GM12892 (cell line): ENCODE results near the gene PTPRN2.

Experiments used
- DNase-seq: peaks from one replicate; pipeline ENCODE4 v3.0.0; 2011; ENCODE audit not compliant: insufficient read length
- FAIRE-seq: peaks from 2 replicates; lab custom pipeline; 2011; peaks lifted over from hg19 to GRCh38; lab: Jason Lieb, UNC
- POLR2A ChIP-seq: IDR thresholded peaks from 2 replicates; pipeline ENCODE4 v1.6.1; 2011; ENCODE audit warnings: low read depth, low read length, control low read depth
- POLR2AphosphoS5 ChIP-seq: IDR thresholded peaks from 2 replicates; pipeline ENCODE4 v1.6.1; 2011; ENCODE audit warnings: low read depth, low read length, control low read depth
- TAF1 ChIP-seq: IDR thresholded peaks from 2 replicates; pipeline ENCODE4 v1.6.1; 2011; ENCODE audit warnings: low read depth, mild to moderate bottlenecking, control low read depth, low read length, borderline replicate concordance

PTPRN2 gene

GRCh38 chr7:157816526-157817250, 770.9 kb downstream of the PTPRN2 start:
- FAIRE-seq, result no peak

GRCh38 chr7:157816086-157816485, 771.5 kb downstream of the PTPRN2 start:
- TF ChIP-seq POLR2AphosphoS5 (no peak), POLR2A (no peak), TAF1 (no peak)
- DNase-seq (no peak), FAIRE-seq (no peak)

More at GRCh38 chr7:157816526-157817250, 770.9 kb downstream of the PTPRN2 start:
- no peak for TF ChIP-seq POLR2A
- TF ChIP-seq TAF1, result no peak
- no peak for TF ChIP-seq POLR2AphosphoS5
- DNase-seq, result no peak

- DNase-seq (no peak), FAIRE-seq (no peak)
- TF ChIP-seq TAF1, result no peak
- TF ChIP-seq POLR2A, result no peak
- TF ChIP-seq POLR2AphosphoS5, result no peak
Measured at GRCh38 chr7:157815706-157816022, 772.0 kb downstream of the PTPRN2 start.

- DNase-seq, result no peak
- no peak for FAIRE-seq
- TF ChIP-seq POLR2A, result no peak
- TF ChIP-seq TAF1, result no peak
- no peak for TF ChIP-seq POLR2AphosphoS5
Measured at GRCh38 chr7:157814931-157815705, 772.5 kb downstream of the PTPRN2 start.

DNA sequence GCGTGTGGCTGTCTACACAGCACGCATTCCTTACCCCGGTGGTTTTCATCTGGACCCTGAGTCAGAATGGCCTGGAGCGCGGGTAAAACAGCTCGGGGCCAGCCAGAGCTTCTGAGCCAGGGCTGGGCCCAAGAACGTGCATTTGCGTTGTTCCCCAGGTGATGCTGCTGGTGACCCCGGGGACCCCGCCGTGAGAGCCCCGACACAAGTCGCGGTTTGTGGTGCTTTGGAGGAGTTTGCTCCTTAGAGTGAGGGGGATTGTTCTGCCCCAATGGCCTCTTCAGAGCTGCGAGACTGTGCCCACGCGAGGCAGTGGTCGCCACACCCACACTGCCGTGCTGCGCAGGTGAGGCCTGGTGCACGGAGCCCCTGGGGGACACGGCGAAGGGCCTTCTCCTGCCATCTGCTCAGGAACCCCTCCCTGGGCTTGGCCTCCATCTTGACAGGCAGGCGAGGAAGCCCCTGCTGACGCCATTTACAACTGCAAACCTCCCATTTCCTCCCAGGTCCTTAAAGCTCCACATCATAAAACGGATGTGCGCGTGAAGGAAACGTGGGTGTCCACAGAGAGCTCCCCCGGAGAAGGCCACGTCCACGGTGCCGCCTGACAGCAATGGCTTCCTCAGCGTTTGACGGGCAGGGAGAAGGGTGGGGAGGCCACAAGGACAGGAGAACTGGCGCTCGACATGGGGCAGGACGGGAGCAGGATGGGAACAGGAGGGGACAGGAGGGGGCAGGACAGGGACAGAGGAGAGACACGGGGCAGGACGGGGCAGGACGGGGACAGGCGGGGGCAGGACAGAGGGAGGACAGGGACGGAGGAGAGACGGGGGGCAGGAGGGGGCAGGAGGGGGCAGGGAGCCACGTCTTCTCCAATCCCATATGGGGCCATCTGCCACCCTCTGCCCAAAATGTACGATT, 773.6 kb downstream of the PTPRN2 start:
- DNase-seq, result no peak
- TF ChIP-seq POLR2AphosphoS5 (no peak), POLR2A (no peak), TAF1 (no peak)
- no peak for FAIRE-seq

GRCh38 chr7:157813053-157813452, 774.6 kb downstream of the PTPRN2 start:
- no peak for TF ChIP-seq TAF1
- no peak for TF ChIP-seq POLR2AphosphoS5
- no peak for TF ChIP-seq POLR2A
- DNase-seq (no peak), FAIRE-seq (no peak)

- TF ChIP-seq POLR2A (no peak), TAF1 (no peak), POLR2AphosphoS5 (no peak)
- no peak for FAIRE-seq
- DNase-seq, result no peak
Measured at GRCh38 chr7:157811946-157812345, 775.7 kb downstream of the PTPRN2 start.

DNA sequence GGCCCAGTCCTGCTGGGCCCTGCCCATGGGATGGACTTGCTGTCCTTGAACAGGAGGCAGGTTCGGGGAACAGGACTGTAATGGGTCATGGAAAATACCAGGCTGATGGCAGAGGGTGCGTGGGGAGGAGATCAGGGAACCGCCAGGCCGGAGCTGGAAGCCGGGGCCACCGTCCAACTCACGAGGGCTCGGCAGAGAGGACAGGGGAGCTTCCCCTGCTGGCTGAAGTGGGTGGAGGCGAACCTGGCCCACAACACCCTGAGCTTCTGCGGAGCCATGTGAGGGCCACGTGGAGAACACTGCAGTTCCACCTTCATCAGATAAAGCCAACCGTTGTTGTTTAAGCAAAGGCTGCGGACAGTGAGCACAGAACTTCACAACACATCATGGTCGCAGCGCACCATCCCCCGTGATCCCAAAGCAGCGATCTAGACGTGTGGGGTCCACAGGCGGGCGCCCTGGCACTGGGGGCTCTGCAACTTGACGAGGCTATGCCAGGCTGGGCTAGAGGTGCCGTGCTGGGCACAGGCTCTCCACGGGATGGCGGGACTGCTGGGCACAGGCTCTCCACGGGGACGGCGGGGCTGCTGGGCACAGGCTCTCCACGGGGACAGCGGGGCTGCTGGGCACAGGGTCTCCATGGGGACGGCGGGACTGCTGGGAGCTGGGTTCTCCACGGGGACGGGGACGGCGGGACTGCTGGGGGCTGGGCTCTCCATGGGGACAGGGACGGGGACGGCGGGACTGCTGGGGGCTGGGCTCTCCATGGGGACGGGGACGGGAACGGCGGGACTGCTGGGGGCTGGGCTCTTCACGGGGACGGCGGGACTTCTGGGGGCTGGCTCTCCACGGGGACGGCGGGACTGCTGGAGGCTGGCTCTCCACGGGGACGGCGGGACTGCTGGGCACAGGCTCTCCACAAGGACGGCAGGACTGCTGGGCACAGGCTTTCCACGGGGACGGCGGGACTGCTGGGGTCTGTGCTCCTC, 777.5 kb downstream of the PTPRN2 start:
- DNase-seq (no peak), FAIRE-seq (no peak)
- no peak for TF ChIP-seq POLR2AphosphoS5
- no peak for TF ChIP-seq TAF1
- no peak for TF ChIP-seq POLR2A

GRCh38 chr7:157809154-157809862, 778.3 kb downstream of the PTPRN2 start:
- FAIRE-seq (no peak), DNase-seq (no peak)
- TF ChIP-seq TAF1 (no peak), POLR2AphosphoS5 (no peak), POLR2A (no peak)

DNA sequence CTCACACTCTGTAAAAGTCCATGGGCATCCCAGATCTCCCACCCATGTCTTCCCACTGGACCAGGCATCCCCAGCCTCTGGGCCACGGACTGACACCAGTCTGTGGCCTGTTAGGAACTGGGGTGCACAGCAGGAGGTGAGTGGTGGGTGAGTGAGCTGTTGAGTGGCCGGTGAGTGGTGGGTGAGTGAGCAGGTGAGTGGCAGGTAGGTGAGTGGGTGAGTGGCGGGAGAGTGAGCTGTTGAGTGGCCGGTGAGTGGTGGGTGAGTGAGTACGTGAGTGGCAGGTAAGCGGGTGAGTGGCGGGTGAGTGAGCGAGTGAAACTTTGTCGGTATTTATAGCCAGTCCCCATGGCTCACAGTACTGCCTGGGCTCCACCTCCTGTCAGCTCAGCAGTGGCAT, 779.6 kb downstream of the PTPRN2 start:
- TF ChIP-seq POLR2AphosphoS5 (no peak), TAF1 (no peak), POLR2A (no peak)
- FAIRE-seq, result no peak
- no peak for DNase-seq
